Astrocyte (in vitro differentiated cells and primary cell): ENCODE measurements around the gene ACTA2. TPM values are rescaled to one million over a fixed set of nuclear protein-coding genes. Genes with fewer than 3 reads are reported as not detected.

Experiments used
- DNase-seq: peaks from one replicate; pipeline ENCODE4 v3.0.0-alpha.2; 2010; ENCODE audit warnings: low read depth
- FAIRE-seq: peaks from 2 replicates; lab custom pipeline; 2011; peaks lifted over from hg19 to GRCh38; lab: Jason Lieb, UNC
- H2AFZ ChIP-seq: 2 replicates; pipeline ENCODE4 v1.6.0; 2012; ENCODE audit warnings: low read depth, low read length, inconsistent platforms
- H3K27ac ChIP-seq: 2 replicates; pipeline ENCODE4 v1.5.1; 2011; ENCODE audit warnings: low read depth, low read length, inconsistent platforms
- H3K27me3 ChIP-seq: 2 replicates; pipeline ENCODE4 v1.6.0; 2011; ENCODE audit warnings: low read length, inconsistent platforms; ENCODE audit not compliant: insufficient read depth
- H3K36me3 ChIP-seq: 2 replicates; pipeline ENCODE4 v1.5.1; 2011; ENCODE audit warnings: low read length, inconsistent platforms; ENCODE audit not compliant: insufficient read depth
- H3K4me1 ChIP-seq: 2 replicates; pipeline ENCODE4 v1.5.1; 2011; ENCODE audit warnings: low read length, inconsistent platforms; ENCODE audit not compliant: insufficient read depth
- H3K4me2 ChIP-seq: 2 replicates; pipeline ENCODE4 v1.6.0; 2012; ENCODE audit warnings: low read length, inconsistent platforms
- H3K4me3 ChIP-seq: 2 replicates; pipeline ENCODE4 v1.5.1; 2011; ENCODE audit warnings: low read depth, mild to moderate bottlenecking, low read length, inconsistent platforms; ENCODE audit not compliant: insufficient read depth
- H3K79me2 ChIP-seq: 2 replicates; pipeline ENCODE4 v1.6.0; 2012; ENCODE audit warnings: mild to moderate bottlenecking, low read length, inconsistent platforms; ENCODE audit not compliant: insufficient read depth
- H3K9ac ChIP-seq: 2 replicates; pipeline ENCODE4 v1.6.0; 2012; ENCODE audit warnings: mild to moderate bottlenecking, low read length, inconsistent platforms
- H3K9me3 ChIP-seq: 2 replicates; pipeline ENCODE4 v1.5.1; 2012; ENCODE audit warnings: low read depth, mild to moderate bottlenecking, low read length, inconsistent platforms; ENCODE audit not compliant: insufficient read depth
- H4K20me1 ChIP-seq: 2 replicates; pipeline ENCODE4 v1.6.0; 2012; ENCODE audit warnings: low read length, inconsistent platforms; ENCODE audit not compliant: insufficient read depth
- H3K27ac Mint-ChIP-seq: one replicate; pipeline ENCODE4 v1.8.0; 2021; ENCODE audit warnings: mild to moderate bottlenecking, mixed read lengths; ENCODE audit not compliant: unreplicated experiment
- H3K27me3 Mint-ChIP-seq: one replicate; pipeline ENCODE4 v1.8.0; 2021; ENCODE audit warnings: low read depth, mixed read lengths; ENCODE audit not compliant: unreplicated experiment
- H3K36me3 Mint-ChIP-seq: one replicate; pipeline ENCODE4 v1.8.0; 2021; ENCODE audit warnings: low read depth, mixed read lengths; ENCODE audit not compliant: unreplicated experiment
- H3K4me1 Mint-ChIP-seq: one replicate; pipeline ENCODE4 v1.8.0; 2021; ENCODE audit warnings: low read depth, mixed read lengths; ENCODE audit not compliant: unreplicated experiment
- H3K4me3 Mint-ChIP-seq: one replicate; pipeline ENCODE4 v1.8.0; 2021; ENCODE audit warnings: mild to moderate bottlenecking, moderate library complexity, mixed read lengths; ENCODE audit not compliant: unreplicated experiment
- H3K9me3 Mint-ChIP-seq: one replicate; pipeline ENCODE4 v1.8.0; 2021; ENCODE audit warnings: mild to moderate bottlenecking, mixed read lengths; ENCODE audit not compliant: unreplicated experiment
- EZH2 ChIP-seq: IDR thresholded peaks from 2 replicates; pipeline ENCODE4 v1.6.1; 2012; ENCODE audit warnings: mild to moderate bottlenecking, low read length, inconsistent platforms; ENCODE audit not compliant: insufficient read depth
- total RNA-seq: library from RNA; stranded (reverse); gene quantifications from 2 replicates; pipeline ENCODE4 v1.2.1, GENCODE V29; 2021
- TF ChIP-seq, protein P1 (sequence below): IDR thresholded peaks from 2 replicates; pipeline ENCODE4 v1.5.1; 2011; ENCODE audit warnings: low read depth, mild to moderate bottlenecking, inconsistent platforms, low read length, moderate library complexity; ENCODE audit not compliant: insufficient read depth

Gene ACTA2
- total RNA-seq, 1 donor from 2014 or later, result 345 TPM

DNA sequence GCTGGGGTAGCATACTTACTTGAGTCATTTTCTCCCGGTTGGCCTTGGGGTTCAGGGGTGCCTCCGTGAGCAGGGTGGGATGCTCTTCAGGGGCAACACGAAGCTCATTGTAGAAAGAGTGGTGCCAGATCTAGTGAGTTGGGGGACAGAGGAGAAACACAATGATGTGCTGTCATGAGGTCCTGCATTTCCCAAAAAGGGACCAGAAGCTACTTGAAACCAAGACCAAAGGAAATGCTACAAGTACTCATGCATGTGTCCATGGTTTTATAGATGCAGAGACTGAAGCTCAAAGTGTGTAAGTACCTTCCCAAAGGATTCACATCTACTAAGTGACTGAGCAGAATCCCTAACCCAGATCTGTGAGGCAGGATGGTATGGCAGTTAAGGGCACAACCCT, 8.8 kb downstream of the ACTA2 start:
- Mint-ChIP-seq H3K9me3 (no peaks in the 10 kb centered on the region), H3K27ac (no peak overlapping the region)

DNA sequence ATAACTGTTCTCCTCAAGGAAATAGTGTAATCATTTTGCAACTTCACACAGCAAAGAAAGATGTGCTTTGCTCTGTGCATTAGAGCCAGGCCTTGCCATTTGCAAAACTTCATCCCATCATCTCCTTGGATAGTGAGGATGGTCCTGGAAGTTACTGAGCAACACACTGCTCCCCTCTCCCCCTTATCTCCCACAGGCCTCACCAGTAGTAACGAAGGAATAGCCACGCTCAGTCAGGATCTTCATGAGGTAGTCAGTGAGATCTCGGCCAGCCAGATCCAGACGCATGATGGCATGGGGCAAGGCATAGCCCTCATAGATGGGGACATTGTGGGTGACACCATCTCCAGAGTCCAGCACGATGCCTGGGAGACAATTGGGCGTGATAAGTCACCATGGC, 11.5 kb downstream of the ACTA2 start:
- Histone ChIP-seq H3K9ac (no peak overlapping the region), H2AFZ (no peak overlapping the region), H3K27me3 (no peaks in the 10 kb centered on the region), H3K79me2 (no peaks in the 10 kb centered on the region), H3K9me3 (no peaks in the 10 kb centered on the region), H3K4me3 (no peak overlapping the region), H4K20me1 (peaks cover 32% of the 10 kb centered on the region), H3K4me2 (no peak overlapping the region), H3K27ac (no peak overlapping the region), H3K36me3 (peaks cover 46% of the 10 kb centered on the region), H3K4me1 (no peaks in the 10 kb centered on the region)
- no peak overlapping the region for H3K27ac Mint-ChIP-seq
- H3K36me3 Mint-ChIP-seq, result peaks cover 37% of the 10 kb centered on the region
- H3K9me3 Mint-ChIP-seq, result no peaks in the 10 kb centered on the region
- no peak for DNase-seq
- TF ChIP-seq, protein P1, sequence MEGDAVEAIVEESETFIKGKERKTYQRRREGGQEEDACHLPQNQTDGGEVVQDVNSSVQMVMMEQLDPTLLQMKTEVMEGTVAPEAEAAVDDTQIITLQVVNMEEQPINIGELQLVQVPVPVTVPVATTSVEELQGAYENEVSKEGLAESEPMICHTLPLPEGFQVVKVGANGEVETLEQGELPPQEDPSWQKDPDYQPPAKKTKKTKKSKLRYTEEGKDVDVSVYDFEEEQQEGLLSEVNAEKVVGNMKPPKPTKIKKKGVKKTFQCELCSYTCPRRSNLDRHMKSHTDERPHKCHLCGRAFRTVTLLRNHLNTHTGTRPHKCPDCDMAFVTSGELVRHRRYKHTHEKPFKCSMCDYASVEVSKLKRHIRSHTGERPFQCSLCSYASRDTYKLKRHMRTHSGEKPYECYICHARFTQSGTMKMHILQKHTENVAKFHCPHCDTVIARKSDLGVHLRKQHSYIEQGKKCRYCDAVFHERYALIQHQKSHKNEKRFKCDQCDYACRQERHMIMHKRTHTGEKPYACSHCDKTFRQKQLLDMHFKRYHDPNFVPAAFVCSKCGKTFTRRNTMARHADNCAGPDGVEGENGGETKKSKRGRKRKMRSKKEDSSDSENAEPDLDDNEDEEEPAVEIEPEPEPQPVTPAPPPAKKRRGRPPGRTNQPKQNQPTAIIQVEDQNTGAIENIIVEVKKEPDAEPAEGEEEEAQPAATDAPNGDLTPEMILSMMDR, result no peak
- TF ChIP-seq EZH2, result no peak
- H3K4me1 Mint-ChIP-seq, result no peaks in the 10 kb centered on the region
- H3K27me3 Mint-ChIP-seq, result peaks cover 4% of the 10 kb centered on the region
- no peak for FAIRE-seq
- H3K4me3 Mint-ChIP-seq, result no peak overlapping the region

More for the DNA sequence above, 8.8 kb downstream of the ACTA2 start:
- Histone ChIP-seq H3K4me1 (peaks cover 6% of the 10 kb centered on the region), H3K9me3 (no peaks in the 10 kb centered on the region), H3K9ac (no peak overlapping the region), H3K36me3 (peaks cover 26% of the 10 kb centered on the region), H3K27ac (no peak overlapping the region), H3K79me2 (peaks cover 17% of the 10 kb centered on the region), H3K4me3 (no peak overlapping the region), H2AFZ (no peak overlapping the region), H4K20me1 (peaks cover 48% of the 10 kb centered on the region), H3K27me3 (no peaks in the 10 kb centered on the region), H3K4me2 (no peak overlapping the region)
- Mint-ChIP-seq H3K36me3 (peaks cover 37% of the 10 kb centered on the region), H3K27me3 (peaks cover 4% of the 10 kb centered on the region), H3K4me3 (no peak overlapping the region), H3K4me1 (no peaks in the 10 kb centered on the region)
- TF ChIP-seq, protein P1, result no peak
- DNase-seq (no peak), FAIRE-seq (no peak)

DNA sequence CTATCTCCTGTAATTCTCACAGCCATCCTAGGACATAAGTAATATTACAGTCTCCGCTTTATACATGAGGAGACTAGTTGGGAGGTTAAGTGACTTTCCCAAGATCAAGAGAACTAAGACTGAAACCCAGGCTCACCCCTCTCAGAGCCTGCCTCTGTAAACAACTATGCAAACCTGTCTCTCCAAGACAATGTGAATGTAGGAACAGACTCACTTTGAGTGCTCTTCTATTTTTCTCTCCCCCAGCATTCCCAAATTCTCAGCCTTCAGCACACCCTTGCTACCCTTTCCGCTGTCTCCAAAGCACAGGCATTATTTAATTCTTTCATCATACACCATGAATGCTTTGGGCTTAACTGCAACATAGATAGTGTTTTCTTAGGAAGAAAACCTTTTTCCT, 13.6 kb downstream of the ACTA2 start:
- Mint-ChIP-seq H3K27ac (no peak overlapping the region), H3K4me1 (no peaks in the 10 kb centered on the region), H3K27me3 (peaks cover 4% of the 10 kb centered on the region), H3K36me3 (peaks cover 35% of the 10 kb centered on the region), H3K4me3 (no peak overlapping the region), H3K9me3 (no peaks in the 10 kb centered on the region)
- DNase-seq (no peak), FAIRE-seq (no peak)
- H3K9ac ChIP-seq, result no peak overlapping the region
- TF ChIP-seq, protein P1, result no peak
- TF ChIP-seq EZH2, result no peak
- H3K4me3 ChIP-seq, result no peak overlapping the region
- H3K36me3 ChIP-seq, result peaks cover 55% of the 10 kb centered on the region
- no peaks in the 10 kb centered on the region for H3K9me3 ChIP-seq
- H3K27me3 ChIP-seq, result no peaks in the 10 kb centered on the region
- H3K27ac ChIP-seq, result no peak overlapping the region
- no peaks in the 10 kb centered on the region for H3K79me2 ChIP-seq
- no peak overlapping the region for H2AFZ ChIP-seq
- no peak overlapping the region for H3K4me2 ChIP-seq
- H4K20me1 ChIP-seq, result peaks cover 37% of the 10 kb centered on the region
- H3K4me1 ChIP-seq, result no peaks in the 10 kb centered on the region
